ENCODE results near the gene PNCK.
"Not testable (repeated sequence)": the region's sequence is repeated elsewhere in the genome, so short reads cannot be mapped to it uniquely, and the experiment has no call there.

The PNCK gene

GRCh38 chrX:153685751-153686696 is 12.4 kb upstream of the PNCK start:
- no peak for DNase-seq

DNA sequence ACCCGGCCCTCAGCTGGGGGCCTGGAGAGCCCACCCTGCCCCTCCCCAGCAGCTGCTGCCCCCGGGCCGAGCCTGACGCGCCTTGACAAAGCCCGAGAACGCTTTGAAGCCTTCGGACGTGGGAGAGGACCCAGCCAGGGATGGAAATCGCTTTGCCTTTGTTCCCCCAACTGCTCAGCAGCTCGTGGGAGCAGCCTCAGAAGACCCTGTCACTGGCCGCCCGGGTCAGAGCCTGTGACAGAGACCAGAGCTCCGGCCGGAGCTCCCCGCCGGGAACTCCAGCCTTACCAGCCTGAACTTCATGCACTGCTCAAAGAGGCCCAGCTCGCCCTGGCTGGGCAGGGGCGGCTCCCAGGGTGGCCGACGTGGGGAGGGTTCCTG is 11.5 kb upstream of the PNCK start:
- DNase-seq: no peak

- no peak for DNase-seq
Measured at GRCh38 chrX:153684467-153685155, 11.0 kb upstream of the PNCK start.

DNA sequence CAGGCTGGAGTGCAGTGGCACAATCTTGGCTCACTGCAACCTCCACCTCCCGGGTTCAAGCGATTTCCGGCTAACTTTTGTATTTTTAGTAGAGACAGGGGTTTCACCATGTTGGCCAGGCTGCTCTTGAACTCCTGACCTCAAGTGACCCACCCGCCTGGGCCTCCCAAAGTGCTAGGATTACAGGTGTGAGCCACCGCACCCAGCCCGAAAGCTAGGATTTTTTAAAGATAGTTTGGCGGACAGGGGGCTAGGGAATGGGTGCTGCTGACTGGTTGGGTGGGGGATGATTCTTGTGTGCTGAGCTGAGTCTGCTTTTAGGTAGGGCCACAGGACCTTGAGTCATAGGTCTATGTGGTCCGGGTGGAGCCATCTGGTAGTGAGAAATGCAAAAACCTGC is 9.9 kb upstream of the PNCK start:
- not testable (repeated sequence) for DNase-seq

- DNase-seq: no peak
Measured at GRCh38 chrX:153681175-153681574, 7.6 kb upstream of the PNCK start.

- DNase-seq: no peak
Measured at GRCh38 chrX:153674219-153674851, 722 bp upstream of the PNCK start.

GRCh38 chrX:153672531-153673427 is 834 bp downstream of the PNCK start:
- no peak for DNase-seq

GRCh38 chrX:153671589-153672530 is 1.8 kb downstream of the PNCK start:
- DNase-seq: no peak

DNA sequence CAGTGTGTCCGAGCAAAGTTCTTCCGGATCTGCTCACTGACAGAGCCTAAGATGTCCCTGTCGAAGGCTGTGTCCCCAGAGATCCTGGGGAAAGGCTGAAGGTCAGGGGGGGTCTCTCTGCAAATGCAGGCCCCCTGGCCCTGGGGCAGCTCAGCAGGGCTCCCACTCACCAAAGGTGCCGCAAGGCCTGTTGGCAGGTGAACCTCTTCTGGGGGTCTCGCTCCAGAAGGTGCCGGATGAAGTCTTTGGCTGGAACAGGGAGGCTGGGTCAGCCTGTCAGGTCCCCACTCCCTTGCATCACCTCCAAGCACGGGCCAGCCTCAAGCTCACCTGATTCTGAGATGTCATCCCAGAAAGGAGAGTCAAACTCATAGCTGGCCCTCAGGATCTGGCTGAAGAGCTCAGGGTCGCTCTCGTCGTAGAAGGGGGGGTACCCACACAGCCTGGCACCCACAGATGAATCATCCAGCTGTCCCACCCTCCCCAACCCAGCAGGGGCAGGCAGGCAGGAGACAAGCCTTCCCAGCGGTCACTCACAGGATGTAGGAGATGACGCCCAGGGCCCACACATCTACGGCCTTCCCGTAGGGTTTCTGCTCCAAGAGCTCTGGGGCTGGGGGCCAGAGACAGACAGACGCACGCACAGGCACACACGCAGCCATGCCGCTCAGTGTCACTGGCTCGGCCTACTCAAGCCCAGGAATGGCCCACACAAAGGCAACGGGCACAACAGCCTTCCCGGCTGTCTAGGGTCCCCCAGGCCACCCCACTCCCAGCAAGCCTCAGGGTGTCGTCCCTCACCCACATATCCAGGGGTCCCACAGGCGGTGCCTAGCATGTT is 2.6 kb downstream of the PNCK start:
- no peak for DNase-seq

DNA sequence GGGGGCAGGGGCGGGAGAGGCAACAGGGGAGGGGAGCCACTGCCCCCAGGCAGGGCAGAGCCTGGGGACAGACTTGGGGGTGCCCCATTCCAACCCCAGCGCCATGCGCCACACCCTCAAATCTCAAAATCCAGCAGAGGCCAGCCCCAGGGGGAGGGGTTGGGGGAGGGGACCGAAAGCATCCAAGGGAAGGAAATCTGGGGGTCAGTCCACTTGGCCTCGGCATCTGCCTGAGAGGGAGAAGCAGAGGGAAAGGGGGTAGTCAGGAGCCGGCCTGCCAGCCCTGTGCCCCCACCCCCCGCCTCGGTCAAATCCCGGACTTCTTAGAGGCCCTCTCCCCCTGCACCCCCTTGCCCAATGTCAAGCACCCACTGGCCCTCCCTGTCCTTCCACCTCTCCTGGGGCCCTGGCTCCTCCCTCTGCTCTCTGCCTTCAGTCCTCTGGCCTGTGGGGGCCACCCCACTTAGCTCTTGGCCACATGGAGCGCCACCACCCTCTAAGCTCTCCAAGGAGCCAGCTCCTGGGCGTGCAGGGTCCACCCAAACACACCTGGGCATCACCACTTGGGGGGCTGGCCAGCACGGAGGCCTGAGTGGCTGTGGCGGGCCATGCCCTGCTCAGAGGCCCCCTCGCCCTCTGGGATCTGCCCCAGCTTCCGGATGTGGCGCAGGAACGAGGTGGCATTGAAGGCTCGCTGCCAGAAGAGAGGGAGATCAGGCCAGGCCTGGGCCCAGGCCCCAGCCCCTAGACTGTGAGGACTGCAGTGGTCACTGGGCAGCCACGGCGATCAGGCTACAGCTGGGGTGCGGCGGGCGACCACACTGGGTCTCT is 3.5 kb downstream of the PNCK start:
- DNase-seq: no peak

- no peak for DNase-seq
Measured at GRCh38 chrX:153669174-153669890, 4.3 kb downstream of the PNCK start.

DNA sequence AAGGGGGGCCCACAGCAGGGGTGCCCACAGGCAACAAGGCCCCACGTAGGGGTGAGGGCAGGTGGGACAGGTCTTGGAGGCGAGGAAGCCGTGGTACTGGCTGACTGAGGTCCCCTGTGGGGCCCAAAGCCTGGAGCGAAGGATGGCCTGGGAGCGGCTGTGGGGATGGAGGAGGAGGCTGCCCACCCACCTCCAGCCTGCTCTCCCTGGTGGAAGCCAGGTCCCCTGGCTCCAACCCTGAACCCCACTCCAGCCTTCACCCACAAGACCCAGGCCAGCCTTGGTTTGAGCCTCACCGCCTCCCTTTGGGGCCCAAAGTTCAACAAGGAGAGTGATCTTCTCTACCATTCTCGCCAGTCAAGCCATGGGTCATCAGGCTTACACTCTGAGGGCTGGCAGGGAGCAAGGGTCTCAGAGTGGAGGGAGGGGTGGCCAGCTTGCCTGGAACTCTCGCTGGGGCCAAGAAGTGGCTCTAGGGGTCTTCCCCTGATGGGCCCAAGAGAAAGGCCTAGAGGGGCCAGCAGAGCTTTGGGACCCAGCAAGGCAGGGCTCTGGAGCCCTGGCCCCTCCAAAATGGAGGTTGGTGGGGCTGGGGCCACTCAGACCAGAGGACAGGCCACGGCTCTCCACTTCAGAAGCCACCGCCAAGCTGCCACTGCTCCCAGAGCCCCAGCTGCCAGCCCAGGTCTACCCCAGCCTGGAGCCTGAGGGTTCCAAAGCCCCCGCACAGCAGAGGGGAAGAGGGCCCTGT is 5.0 kb downstream of the PNCK start:
- DNase-seq: no peak

DNA sequence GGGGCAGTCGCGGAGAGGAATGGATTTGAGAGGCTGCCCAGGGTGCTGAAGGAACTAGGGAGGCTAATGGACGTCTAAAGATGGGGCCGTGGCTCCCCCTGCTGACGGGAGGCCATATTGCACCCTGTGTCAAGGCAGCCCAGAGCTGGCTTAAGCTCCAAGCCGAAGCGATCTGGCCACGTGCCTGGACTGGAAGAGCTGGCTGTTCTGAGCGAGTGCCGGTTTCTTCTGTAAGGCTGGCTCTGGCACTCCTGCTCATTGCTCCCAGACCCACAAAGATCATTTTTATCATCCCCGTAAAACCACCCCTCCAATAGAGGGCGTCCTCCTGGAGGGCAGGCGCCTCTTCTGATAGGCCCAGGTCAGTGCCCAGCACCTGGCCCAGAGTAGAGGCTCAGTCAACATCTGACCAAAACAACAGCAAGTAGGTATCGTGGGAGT is 5.6 kb downstream of the PNCK start:
- peak; percentile 12 to 29 for DNase-seq

DNA sequence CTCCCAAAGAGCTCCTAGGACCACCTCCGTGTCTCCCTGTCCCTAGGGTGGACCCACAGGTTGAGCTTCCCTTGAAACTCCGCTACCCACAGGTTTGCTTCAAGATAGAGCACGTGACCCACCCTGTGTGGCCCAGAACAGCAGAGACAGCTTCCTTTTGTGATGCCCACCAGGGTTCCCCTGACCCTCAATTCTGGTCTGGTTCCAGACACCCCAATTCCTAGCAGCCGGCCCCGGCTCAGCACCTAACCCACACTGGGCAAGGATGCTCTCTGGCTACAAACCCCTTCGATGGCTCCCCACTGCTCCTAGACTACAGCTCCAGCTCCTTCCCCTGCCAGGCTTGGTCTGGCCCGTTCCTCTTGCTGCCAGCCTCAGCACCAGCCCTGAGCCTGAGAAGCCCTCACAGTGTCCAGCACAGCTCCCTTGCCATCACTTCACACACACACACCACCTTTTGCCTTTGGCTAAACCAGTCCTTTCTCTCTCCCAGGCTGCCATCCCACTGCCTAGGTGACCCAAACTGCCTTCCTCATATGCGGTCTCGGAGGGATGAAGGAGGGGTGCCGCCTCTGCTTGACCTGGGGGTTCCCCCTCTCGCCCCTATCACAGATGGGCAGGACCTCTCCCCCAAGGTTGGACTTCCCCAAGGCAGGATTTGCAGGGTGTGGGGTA is 6.2 kb downstream of the PNCK start:
- no peak for DNase-seq

- no peak for DNase-seq
Measured at GRCh38 chrX:153665726-153666306, 7.8 kb downstream of the PNCK start.

DNA sequence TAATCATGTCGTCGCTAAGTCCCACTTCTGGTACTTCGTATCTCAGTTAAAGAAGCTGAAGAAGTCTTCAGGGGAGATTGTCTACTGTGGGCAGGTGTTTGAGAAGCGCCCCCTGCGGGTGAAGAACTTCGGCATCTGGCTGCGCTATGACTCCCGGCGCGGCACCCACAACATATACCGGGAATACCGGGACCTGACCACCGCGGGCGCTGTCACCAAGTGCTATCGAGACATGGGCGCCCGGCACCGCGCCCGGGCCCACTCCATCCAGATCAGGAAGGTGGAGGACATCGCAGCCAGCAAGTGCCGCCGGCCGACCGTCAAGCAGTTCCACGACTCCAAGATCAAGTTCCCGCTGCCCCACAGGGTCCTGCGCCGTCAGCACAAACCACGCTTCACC is 11.3 kb downstream of the PNCK start:
- DNase-seq: peak in 1 of 2 donors; percentile 5

GRCh38 chrX:153659268-153659667 is 14.3 kb downstream of the PNCK start:
- DNase-seq: no peak
